ENCODE data around the gene MGAT4D. TPM values are rescaled to one million over a fixed set of nuclear protein-coding genes. Genes with fewer than 3 reads are reported as not detected.

Gene MGAT4D
- total and polyA plus RNA-seq, 4 donors: not detected

- Histone ChIP-seq H3K36me3 (ENCODE audit: control insufficient read depth in 4 of 4, insufficient read depth in 3 of 4, low read depth in 1 of 4, low read length in 3 of 4) (no peaks in the 10 kb centered on the region), H3K9me3 (ENCODE audit: control insufficient read depth in 4 of 4, low read length in 3 of 4) (no peaks in the 10 kb centered on the region), H3K27me3 (ENCODE audit: control insufficient read depth in 4 of 4, insufficient read depth in 4 of 4, low read length in 3 of 4) (peaks cover 0 to 12% (median 3%) of the 10 kb centered on the region in 4 donors), H3K4me1 (ENCODE audit: control insufficient read depth in 4 of 4, insufficient read depth in 4 of 4, low read length in 3 of 4) (peaks cover 0 to 5% (median 4%) of the 10 kb centered on the region in 4 donors), H3K4me3 (ENCODE audit: low read depth in 1 of 3, low read length in 3 of 3) (peak overlapping the region in 1 of 3 donors; percentile 44), H3K27ac (ENCODE audit: low read depth in 1 of 2, low read length in 2 of 2) (no peak overlapping the region), H3K9ac (ENCODE audit: low read depth in 1 of 2, low read length in 2 of 2) (no peak overlapping the region)
- DNase-seq (ENCODE audit: low spot score): no peak
- TF ChIP-seq ZBTB33 (IDR thresholded peaks at IDR 0.05): no peak
- TF ChIP-seq CTCF (IDR thresholded peaks at IDR 0.05; ENCODE audit: low read depth, low read length, missing input control): no peak
- TF ChIP-seq FOXA2 (IDR thresholded peaks at IDR 0.05): no peak
- no peak for TF ChIP-seq GABPA (IDR thresholded peaks at IDR 0.05 in 1 of 2, conservative IDR thresholded peaks at IDR 0.05 in 1 of 2)
- TF ChIP-seq NR2F2 (IDR thresholded peaks at IDR 0.05): no peak
- no peak for TF ChIP-seq RXRA (IDR thresholded peaks at IDR 0.05)
- no peak for TF ChIP-seq MAX (IDR thresholded peaks at IDR 0.05)
- no peak for TF ChIP-seq SP1 (IDR thresholded peaks at IDR 0.05)
- no peak for TF ChIP-seq TAF1 (conservative IDR thresholded peaks at IDR 0.05)
- TF ChIP-seq FOXA1 (IDR thresholded peaks at IDR 0.05): no peak
- 83% methylated on average over 11 of the region's 11 CpGs for WGBS
These were observed 717 bp downstream of the MGAT4D start for GRCh38 chr4:140497405-140497746.

- Histone ChIP-seq H3K9me3 (ENCODE audit: control insufficient read depth in 4 of 4, low read length in 3 of 4) (peaks cover 0 to 7% (median 1%) of the 10 kb centered on the region in 4 donors), H3K9ac (ENCODE audit: low read depth in 1 of 2, low read length in 2 of 2) (no peak overlapping the region), H3K27me3 (ENCODE audit: control insufficient read depth in 4 of 4, insufficient read depth in 4 of 4, low read length in 3 of 4) (no peaks in the 10 kb centered on the region), H3K27ac (ENCODE audit: low read depth in 1 of 2, low read length in 2 of 2) (no peak overlapping the region), H3K4me3 (ENCODE audit: low read depth in 1 of 3, low read length in 3 of 3) (no peak overlapping the region), H3K36me3 (ENCODE audit: control insufficient read depth in 4 of 4, insufficient read depth in 3 of 4, low read depth in 1 of 4, low read length in 3 of 4) (no peaks in the 10 kb centered on the region), H3K4me1 (ENCODE audit: control insufficient read depth in 4 of 4, insufficient read depth in 4 of 4, low read length in 3 of 4) (no peaks in the 10 kb centered on the region)
- 81% methylated on average over 1 of the region's 1 CpG for WGBS
- DNase-seq (ENCODE audit: low spot score): no peak
- TF ChIP-seq YY1 (IDR thresholded peaks at IDR 0.05) (no peak), REST (IDR thresholded peaks at IDR 0.05) (no peak), MAX (IDR thresholded peaks at IDR 0.05) (no peak), NR2F2 (IDR thresholded peaks at IDR 0.05) (no peak), FOXA1 (IDR thresholded peaks at IDR 0.05) (no peak), CTCF (IDR thresholded peaks at IDR 0.05; ENCODE audit: low read depth, low read length, missing input control) (no peak), SP1 (IDR thresholded peaks at IDR 0.05) (no peak), HNF4A (conservative IDR thresholded peaks at IDR 0.05) (no peak), EGR1 (IDR thresholded peaks at IDR 0.05; ENCODE audit: low read depth in 2 of 2) (no peak), ATF3 (IDR thresholded peaks at IDR 0.05) (no peak), ZBTB33 (IDR thresholded peaks at IDR 0.05) (no peak), GABPA (IDR thresholded peaks at IDR 0.05 in 1 of 2, conservative IDR thresholded peaks at IDR 0.05 in 1 of 2) (no peak), RXRA (IDR thresholded peaks at IDR 0.05) (no peak), TAF1 (conservative IDR thresholded peaks at IDR 0.05) (no peak), FOXA2 (IDR thresholded peaks at IDR 0.05) (no peak), JUND (IDR thresholded peaks at IDR 0.05) (no peak), RAD21 (IDR thresholded peaks at IDR 0.05) (no peak), HNF4G (IDR thresholded peaks at IDR 0.05) (no peak)
These were observed 12.2 kb downstream of the MGAT4D start for GRCh38 chr4:140485939-140486338.
